Forelimb muscle (tissue), 1 donor: ENCODE measurements around the gene CPXM1. TPM values are rescaled to one million over a fixed set of nuclear protein-coding genes. Genes with fewer than 3 reads are reported as not detected.

ENCODE experiments used
- DNase-seq: peaks from one replicate; pipeline ENCODE4 v3.0.0-alpha.2; 2013; ENCODE audit warnings: low read depth
- polyA plus RNA-seq: library from polyadenylated mRNA; unstranded; fragments of 120-200 nt; gene quantifications from one replicate; pipeline ENCODE4 v1.2.1, GENCODE V29; 2013; ENCODE audit not compliant: insufficient read length

The CPXM1 gene
- polyA plus RNA-seq, 1 donor, result 31.6 TPM

DNA sequence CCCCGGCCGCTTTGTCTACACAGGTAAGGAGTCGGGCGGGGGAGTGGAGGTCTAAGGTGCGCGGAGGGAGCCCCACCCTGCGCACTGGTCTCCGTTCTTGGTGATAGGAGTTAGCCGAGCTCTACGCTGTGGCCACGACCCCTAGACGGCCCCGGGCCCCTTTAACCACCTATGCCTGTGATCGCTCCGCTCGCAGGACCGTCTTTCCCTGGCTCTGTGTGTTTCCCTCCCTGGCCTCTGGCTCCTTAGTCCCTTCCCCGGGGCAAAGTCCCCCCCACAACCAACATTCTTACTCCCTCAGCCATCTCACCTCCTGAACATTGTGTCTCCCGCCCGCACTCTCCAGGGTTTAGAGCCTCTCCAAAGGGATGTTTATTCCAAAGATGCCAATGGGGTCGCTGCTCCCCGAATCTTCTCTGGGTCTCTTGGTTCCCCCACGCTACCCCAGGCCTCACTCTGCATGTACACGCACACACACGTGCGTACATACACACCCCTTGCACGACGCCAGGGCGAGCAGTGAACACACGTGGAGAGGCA lies 50.4 kb downstream of the CPXM1 start:
- DNase-seq, result no peak

DNA sequence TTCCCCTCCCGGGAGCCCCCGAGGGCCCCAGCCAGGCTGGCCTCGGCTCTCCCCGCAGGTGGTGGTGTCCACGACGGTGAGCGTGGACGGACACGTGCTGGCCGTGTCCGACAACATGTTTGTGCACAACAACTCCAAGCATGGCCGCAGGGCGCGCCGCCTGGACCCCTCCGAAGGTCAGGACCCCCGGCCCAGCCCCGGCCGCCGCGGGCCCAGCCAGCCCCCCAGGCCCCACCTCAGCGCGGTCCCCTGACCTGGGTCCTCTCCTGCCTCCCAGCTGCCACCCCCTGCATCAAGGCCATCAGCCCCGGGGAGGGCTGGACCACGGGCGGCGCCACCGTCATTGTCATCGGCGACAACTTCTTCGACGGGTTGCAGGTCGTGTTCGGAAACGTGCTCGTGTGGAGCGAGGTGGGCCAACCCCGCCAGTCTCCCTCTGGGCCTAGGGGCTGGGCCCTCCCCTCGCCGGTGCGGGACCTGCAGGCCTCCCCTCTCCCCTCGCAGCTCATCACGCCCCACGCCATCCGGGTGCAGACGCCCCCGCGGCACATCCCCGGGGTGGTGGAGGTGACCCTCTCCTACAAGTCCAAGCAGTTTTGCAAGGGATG lies 51.0 kb downstream of the CPXM1 start:
- no peak for DNase-seq

DNA sequence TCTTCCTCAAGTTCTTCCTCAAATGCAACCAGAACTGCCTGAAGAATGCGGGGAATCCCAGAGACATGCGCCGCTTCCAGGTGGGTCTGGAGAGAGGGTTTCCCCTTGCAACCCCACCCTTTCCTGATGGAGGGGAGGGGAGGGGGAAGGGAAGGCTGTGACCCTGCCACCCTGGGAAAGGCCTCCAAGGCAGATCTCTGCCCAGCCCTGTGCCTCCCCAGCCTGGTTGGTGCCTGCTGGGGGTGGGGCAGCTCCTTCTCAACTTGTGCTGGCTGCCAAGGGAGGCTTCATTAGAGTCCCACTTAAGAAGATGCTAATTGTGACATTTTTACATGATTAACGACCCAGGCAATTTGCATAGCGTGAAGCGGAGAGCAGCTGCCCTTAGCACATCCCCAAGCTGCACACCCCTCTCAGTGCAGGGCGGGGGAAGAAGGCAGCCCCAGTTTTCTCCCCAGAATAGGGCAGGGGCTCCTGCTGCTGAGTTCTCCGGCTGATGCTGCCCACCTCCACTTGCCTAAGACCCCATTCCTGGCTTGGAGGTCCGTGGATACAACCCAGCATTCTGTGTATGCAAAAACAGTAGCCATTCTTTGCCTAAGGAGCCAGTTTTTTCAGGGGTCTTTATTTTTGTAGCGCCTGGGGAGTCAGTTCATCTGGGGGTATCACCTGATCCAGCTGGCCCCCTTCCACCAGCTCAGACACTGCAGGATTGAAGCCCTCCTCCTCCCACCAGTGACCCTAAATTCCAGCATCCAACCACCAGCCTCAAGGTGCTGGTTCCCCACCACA lies 51.7 kb downstream of the CPXM1 start:
- no peak for DNase-seq

DNA sequence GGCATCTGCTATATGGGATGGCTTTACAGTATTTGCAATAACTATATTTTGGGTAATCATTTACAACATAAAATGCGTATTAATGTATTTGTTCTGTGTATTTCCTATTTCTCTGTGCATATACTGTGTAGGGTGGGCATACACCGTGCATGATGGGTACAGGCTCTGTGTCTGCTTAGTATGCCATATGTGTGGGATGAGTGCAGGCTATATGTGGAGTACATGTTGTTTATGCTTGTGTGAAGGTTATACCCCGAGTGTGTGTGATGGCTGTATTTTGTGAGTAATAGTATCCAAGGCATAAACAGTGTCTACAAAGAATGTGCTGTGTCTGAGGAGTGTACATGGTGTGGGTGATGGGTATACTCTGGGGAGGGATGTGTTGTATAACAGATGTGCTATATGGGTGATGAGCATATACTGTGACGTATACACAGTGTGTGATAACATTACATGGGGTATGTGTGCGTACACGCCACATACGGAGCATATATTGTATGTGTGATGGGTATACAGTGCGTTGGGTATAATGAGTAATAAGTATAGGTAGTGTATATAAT lies 52.7 kb downstream of the CPXM1 start:
- DNase-seq, result no peak

DNA sequence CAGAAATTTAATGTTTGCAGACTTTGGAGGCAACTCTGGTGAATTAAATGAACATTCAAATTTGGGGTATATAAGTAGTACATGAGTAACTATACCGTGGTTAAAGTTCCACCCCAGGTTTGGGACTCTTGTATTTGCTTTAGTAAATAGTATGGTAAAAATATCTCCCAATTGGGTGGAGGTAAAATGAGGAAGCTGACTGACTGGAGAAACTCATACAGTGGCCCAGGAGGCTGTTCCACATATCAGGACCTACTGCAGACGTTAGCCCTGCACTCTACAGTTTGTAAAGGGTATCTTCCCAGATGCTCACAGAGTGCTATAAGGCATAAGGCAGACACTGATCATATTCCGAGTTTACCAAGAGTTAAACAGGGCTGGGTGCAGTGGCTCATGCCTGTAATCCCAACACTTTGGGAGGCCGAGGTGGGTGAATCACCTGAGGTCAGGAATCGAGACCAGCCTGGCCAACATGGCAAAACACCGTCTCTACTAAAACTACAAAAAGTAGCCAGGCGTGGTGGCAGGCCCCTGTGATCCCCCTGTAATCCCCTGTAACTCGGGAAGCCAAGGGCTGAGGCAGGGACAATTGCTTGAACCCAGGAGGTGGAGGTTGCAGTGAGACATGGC lies 53.7 kb downstream of the CPXM1 start:
- no peak for DNase-seq

DNA sequence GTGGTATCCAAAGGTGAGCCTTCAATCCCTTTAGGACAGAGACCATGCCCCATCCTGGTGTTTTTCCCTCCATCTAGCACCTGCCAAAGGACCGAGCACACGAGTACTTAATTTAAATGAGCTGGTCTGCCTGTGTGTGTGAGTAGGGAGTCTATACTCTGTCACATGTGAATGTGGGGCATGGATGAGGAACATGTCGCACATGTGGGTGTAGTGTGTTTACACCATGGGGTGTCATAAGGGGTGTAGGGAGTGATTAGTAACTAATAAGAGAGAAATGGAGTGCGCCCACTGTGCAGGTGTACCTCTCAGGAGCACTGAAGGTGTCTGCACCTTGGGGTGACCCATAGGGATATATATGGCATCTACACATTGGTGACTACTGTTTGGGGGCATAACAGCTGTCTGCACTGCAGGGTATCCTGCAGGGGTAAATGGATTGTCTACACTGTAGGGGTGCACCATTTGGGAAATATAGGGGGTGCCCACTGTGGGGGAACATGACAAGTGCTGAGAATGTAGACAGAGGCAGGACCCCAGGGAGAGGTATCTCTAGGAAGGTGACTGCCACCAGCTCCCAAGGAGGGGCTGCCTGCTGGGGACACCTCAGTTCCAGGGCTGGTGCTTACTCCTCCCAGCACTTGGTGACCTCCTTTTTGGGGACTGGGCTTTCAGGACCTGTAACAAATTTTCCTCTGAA lies 54.3 kb downstream of the CPXM1 start:
- no peak for DNase-seq

DNA sequence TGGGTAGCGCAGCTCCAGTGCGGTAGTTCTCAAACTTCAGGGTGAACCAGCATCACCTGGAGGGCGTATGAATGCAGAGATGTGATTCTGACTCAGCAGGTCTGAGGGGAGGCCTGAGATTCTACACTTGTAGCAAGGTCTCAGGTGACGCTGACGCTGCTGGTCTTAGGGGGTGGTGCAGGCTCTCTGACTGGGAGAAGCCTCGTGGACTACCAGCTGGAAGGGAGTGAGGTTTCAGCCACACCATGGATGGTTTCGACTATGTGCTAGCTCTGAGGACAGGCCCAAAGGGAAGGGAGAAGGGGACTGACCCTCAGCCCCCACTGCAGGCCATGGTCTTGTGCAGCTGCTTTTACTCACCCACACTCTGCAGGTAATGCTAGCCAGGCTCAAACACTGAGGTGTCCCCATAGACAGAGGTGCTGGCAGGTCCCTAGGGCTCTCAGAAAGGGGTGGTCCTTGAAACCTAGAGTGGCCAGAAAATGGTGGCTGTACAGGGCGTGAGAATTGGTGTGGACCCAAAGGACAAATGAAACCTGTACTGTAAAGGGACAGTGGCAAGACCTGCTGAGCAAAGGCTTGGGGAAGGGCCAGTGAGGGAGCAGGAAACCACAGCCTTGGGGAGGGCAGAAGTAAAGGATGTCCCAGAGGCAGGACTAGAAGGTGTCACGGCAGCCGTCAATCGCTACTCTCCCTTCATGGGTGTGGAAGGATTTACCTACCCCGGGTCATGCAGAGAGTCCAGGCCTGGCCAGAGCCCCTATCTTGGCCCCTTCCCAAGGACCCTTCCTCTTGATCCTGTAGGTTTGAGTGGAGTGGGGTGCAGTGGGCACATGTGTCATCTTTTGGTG lies 55.1 kb downstream of the CPXM1 start:
- DNase-seq, result no peak

Other genes starting within 250 kb of the CPXM1 start
- 153 TPM for gene NOP56, start 148.0 kb downstream of the CPXM1 start, polyA plus RNA-seq
- gene IDH3B, start 136.4 kb downstream of the CPXM1 start, polyA plus RNA-seq, result 99.0 TPM
- gene EBF4, start 107.8 kb downstream of the CPXM1 start, polyA plus RNA-seq, result 9.0 TPM
- gene C20orf141, start 14.4 kb upstream of the CPXM1 start, polyA plus RNA-seq, result not detected
- gene TMEM239, start 15.7 kb upstream of the CPXM1 start, polyA plus RNA-seq, result not detected
- gene PCED1A, start 40.0 kb upstream of the CPXM1 start, polyA plus RNA-seq, result 26.2 TPM
- gene VPS16, start 40.1 kb upstream of the CPXM1 start, polyA plus RNA-seq, result 20.0 TPM
- 38.4 TPM for gene PTPRA, start 72.9 kb upstream of the CPXM1 start, polyA plus RNA-seq
- gene GNRH2, start 243.0 kb upstream of the CPXM1 start, polyA plus RNA-seq, result 0.19 TPM
- gene MRPS26, start 245.4 kb upstream of the CPXM1 start, polyA plus RNA-seq, result 35.0 TPM